ENCODE measurements around the gene ASB6.

Gene ASB6

GRCh38 chr9:129615407-129616285, 26.3 kb downstream of the ASB6 start:
- TF ChIP-seq FOXP2 (optimal IDR thresholded peaks at IDR 0.05; ENCODE audit: borderline replicate concordance, extremely low read depth, extremely low read length, insufficient read depth) (no peak), SIN3A (IDR thresholded peaks at IDR 0.05; ENCODE audit: borderline replicate concordance, insufficient read depth, low read length) (no peak), POLR2AphosphoS5 (IDR thresholded peaks at IDR 0.05; ENCODE audit: low read depth, low read length) (no peak), TAF1 (IDR thresholded peaks at IDR 0.05; ENCODE audit: borderline replicate concordance, insufficient read depth, low read length) (no peak), REST (IDR thresholded peaks at IDR 0.05; ENCODE audit: insufficient read depth in 1 of 2, low read depth in 2 of 2, low read length in 2 of 2) (no peak)

GRCh38 chr9:129614932-129615331, 27.0 kb downstream of the ASB6 start:
- TF ChIP-seq POLR2AphosphoS5 (IDR thresholded peaks at IDR 0.05; ENCODE audit: low read depth, low read length) (no peak), TAF1 (IDR thresholded peaks at IDR 0.05; ENCODE audit: borderline replicate concordance, insufficient read depth, low read length) (no peak), REST (IDR thresholded peaks at IDR 0.05; ENCODE audit: insufficient read depth in 1 of 2, low read depth in 2 of 2, low read length in 2 of 2) (no peak), FOXP2 (optimal IDR thresholded peaks at IDR 0.05; ENCODE audit: borderline replicate concordance, extremely low read depth, extremely low read length, insufficient read depth) (no peak)

- no peak for TF ChIP-seq SIN3A (IDR thresholded peaks at IDR 0.05; ENCODE audit: borderline replicate concordance, insufficient read depth, low read length)
- TF ChIP-seq TAF1 (IDR thresholded peaks at IDR 0.05; ENCODE audit: borderline replicate concordance, insufficient read depth, low read length) = no peak
- TF ChIP-seq FOXP2 (optimal IDR thresholded peaks at IDR 0.05; ENCODE audit: borderline replicate concordance, extremely low read depth, extremely low read length, insufficient read depth) = no peak
- TF ChIP-seq POLR2AphosphoS5 (IDR thresholded peaks at IDR 0.05; ENCODE audit: low read depth, low read length) = no peak
- no peak for TF ChIP-seq REST (IDR thresholded peaks at IDR 0.05; ENCODE audit: insufficient read depth in 1 of 2, low read depth in 2 of 2, low read length in 2 of 2)
Measured at GRCh38 chr9:129613520-129614175, 28.3 kb downstream of the ASB6 start.

- no peak for TF ChIP-seq FOXP2 (optimal IDR thresholded peaks at IDR 0.05; ENCODE audit: borderline replicate concordance, extremely low read depth, extremely low read length, insufficient read depth)
- TF ChIP-seq SIN3A (IDR thresholded peaks at IDR 0.05; ENCODE audit: borderline replicate concordance, insufficient read depth, low read length) = no peak
- TF ChIP-seq POLR2AphosphoS5 (IDR thresholded peaks at IDR 0.05; ENCODE audit: low read depth, low read length) = no peak
- TF ChIP-seq TAF1 (IDR thresholded peaks at IDR 0.05; ENCODE audit: borderline replicate concordance, insufficient read depth, low read length) = no peak
- TF ChIP-seq REST (IDR thresholded peaks at IDR 0.05; ENCODE audit: insufficient read depth in 1 of 2, low read depth in 2 of 2, low read length in 2 of 2) = no peak
Measured at GRCh38 chr9:129612815-129613519, 29.0 kb downstream of the ASB6 start.
